H7 (cell line): Measurements from ENCODE around the gene GCKR. TPM values are rescaled to one million over a fixed set of nuclear protein-coding genes. Genes with fewer than 3 reads are reported as not detected.

Experiments used
- DNase-seq: peaks from one replicate; pipeline ENCODE4 v3.0.0; 2012
- H3K27me3 ChIP-seq: 2 replicates; pipeline ENCODE4 v1.6.0; 2011; ENCODE audit warnings: mild to moderate bottlenecking, low read length; ENCODE audit not compliant: control insufficient read depth, insufficient read depth
- H3K36me3 ChIP-seq: replicated peaks from 2 replicates; pipeline ENCODE4 v1.5.1; 2011; ENCODE audit warnings: low read length; ENCODE audit not compliant: control insufficient read depth, insufficient read depth
- H3K4me3 ChIP-seq: 2 replicates; pipeline ENCODE4 v1.5.1; 2011; ENCODE audit warnings: low read depth, mild to moderate bottlenecking, control low read depth, low read length, moderate library complexity; ENCODE audit not compliant: insufficient read depth
- total RNA-seq: library from RNA; depleted of rRNA; stranded (reverse); fragments of >200 nt; shearing (Covaris generic); gene quantifications from 2 replicates; pipeline ENCODE4 v1.2.3, GENCODE V29; 2014

GCKR gene
- total RNA-seq, 1 experiment from 2014 or later: not detected

DNA sequence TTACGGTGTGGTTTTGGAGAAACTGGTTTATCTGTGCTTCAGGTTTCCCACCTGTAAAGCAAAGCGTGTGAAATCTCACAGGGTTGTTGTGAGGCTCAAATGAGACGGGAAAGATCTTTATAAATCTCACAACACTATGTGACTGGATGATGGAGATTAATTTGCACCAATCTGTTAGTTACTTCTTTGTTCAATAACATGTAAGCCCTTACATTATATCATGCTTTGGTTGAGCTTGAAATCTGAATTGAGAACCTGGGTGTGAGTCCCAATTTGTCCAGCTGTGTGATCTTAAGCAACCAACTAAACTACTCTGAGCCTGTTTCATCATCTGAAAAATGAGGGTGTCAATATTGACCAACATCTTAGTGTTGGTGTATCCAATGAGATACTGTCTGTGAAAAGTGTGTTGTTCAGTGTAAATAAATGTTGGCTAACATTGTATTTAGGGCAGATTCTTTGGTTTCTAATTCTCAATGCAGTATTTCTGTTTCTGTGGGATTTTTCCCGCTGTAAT is 741 bp upstream of the GCKR start:
- peaks cover 44% of the 10 kb centered on the region for H3K27me3 ChIP-seq
- no peaks in the 10 kb centered on the region for H3K36me3 ChIP-seq

DNA sequence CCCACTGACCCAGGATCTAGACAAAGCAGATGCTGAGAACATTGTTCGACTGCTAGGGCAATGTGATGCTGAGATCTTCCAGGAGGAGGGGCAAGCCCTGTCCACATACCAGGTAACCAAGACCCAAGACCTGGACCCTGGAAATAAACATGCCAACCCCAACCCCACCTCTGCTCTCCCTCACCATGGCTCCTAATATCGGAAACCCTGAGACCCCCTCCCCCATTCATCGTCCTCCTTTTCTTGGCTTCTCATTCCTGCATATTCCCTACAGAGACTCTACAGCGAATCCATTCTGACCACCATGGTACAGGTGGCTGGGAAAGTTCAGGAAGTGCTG is 619 bp downstream of the GCKR start:
- Histone ChIP-seq H3K4me3 (no peak overlapping the region), H3K27me3 (peaks cover 42% of the 10 kb centered on the region), H3K36me3 (no peaks in the 10 kb centered on the region)
- DNase-seq: no peak

More for the DNA sequence above, 741 bp upstream of the GCKR start:
- H3K4me3 ChIP-seq: no peak overlapping the region
- no peak for DNase-seq

DNA sequence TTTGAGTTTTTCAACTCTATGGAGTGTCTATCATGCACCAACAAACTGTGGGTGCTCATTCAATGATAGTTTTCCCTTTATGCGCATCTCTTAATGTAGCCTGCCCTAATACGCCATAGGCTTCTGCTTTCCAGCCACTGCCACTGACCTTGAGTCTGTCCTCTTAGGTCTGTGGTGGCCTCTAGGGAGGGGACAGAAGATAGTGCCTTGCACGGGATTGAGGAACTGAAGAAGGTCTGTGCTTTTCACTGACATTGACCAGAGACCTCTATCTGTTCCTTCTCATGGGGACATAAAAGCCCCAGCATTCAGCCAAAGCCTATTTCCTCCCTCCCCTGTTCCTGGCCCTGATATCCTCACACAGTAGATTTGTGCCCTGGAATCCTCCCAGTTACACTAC is 2.3 kb downstream of the GCKR start:
- H3K27me3 ChIP-seq: peaks cover 32% of the 10 kb centered on the region
- no peak overlapping the region for H3K4me3 ChIP-seq
- DNase-seq: no peak
- H3K36me3 ChIP-seq: no peaks in the 10 kb centered on the region

DNA sequence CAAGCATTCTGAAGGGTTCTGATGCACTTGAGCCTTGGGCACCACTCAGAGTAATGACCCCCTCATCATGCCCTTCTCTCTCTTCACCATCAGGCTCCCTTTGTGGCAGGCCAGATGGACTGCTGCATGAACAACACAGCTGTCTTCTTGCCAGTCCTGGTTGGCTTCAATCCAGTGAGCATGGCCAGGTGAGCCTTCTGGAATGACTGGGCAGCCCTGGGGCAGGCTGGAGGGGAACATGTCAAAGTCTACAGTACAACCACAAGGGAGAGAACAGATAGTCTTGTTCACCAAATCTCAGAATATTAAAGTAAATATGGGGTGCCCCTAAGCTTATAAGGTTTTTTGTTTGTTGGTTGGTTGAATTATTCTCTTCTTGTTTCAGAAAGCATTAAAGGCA is 4.4 kb downstream of the GCKR start:
- DNase-seq: no peak
- no peaks in the 10 kb centered on the region for H3K36me3 ChIP-seq
- no peak overlapping the region for H3K4me3 ChIP-seq
- peaks cover 13% of the 10 kb centered on the region for H3K27me3 ChIP-seq

DNA sequence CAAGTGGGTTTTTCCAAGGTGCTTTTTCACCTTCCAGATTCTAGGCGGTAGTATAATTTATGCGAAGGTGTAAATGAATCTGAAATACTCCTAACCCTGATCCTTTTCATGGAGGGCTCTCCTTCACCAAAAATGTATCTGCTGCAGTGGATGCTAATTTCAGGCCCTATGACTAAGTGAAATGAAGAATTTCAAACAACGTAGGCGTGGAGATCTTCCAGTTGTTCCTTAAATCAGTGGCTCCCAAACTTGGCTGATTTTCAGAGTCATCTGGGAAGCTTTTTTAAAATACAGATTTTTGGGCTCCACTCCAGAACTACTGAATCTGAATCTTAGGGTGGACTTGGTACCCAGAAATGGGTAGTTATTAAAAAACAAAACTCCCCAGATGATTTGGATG is 5.5 kb downstream of the GCKR start:
- Histone ChIP-seq H3K27me3 (peaks cover 2% of the 10 kb centered on the region; the same call in 1 of the 2 replicates), H3K36me3 (no peaks in the 10 kb centered on the region), H3K4me3 (no peak overlapping the region)
- DNase-seq: no peak

DNA sequence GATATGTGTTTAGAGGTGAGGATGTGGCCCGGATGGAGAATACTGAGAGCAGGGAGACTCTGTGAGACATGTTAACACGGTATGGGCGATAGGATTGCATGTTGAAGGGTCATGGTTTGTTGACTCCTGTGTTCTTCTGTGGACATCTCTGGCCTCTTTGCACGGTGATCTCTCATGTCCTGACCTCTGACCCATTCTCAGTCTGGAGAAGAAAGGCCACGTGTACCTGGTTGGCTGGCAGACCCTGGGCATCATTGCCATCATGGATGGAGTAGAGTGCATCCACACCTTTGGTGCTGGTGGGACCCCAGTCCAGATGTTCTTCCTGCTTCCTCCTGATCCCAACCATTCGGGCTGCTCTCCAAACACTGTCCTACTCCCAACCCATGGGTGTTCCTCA is 9.9 kb downstream of the GCKR start:
- no peak for DNase-seq
- Histone ChIP-seq H3K36me3 (no peaks in the 10 kb centered on the region), H3K27me3 (peaks cover 3% of the 10 kb centered on the region; the same call in 1 of the 2 replicates), H3K4me3 (no peak overlapping the region)

DNA sequence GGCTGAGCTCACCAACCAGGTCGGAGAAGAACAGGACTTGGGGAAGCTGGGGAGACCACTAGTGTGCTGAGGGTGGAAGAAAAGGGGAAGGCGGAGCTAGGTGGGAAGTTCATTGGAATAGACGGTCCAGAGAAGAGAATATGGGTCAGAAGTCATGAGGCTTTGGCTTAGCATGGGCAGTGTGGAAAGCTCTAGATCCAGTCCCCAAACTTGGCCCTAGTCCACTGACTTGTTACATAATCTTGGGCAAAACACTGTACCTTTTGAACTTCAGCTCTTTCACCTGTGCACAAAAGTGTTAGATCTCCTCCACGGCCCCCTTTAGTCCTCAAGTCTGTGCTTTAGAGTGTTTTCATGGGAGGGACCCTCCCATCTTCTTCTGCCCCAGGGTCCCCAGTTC is 10.7 kb downstream of the GCKR start:
- Histone ChIP-seq H3K36me3 (no peaks in the 10 kb centered on the region), H3K27me3 (peaks cover 3% of the 10 kb centered on the region; the same call in 1 of the 2 replicates), H3K4me3 (no peak overlapping the region)
- no peak for DNase-seq

DNA sequence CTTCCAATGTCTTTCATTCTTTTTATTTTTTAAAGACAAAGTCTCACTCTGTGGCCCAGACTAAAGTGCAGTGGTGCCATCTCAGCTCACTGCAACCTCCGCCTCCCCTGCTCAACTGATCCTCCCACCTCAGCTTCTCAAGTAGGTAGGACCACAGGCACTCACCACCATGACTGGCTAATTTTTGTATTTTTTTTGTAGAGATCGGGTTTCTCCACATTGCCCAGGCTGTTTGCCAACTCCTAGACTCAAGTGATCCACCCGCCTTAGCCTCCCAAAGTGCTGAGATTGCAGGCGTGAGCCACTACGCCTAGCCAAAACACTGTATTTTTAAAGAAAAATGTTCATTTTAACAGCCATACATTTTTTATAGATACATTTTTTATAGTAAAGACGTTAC is 12.7 kb downstream of the GCKR start:
- no peak overlapping the region for H3K4me3 ChIP-seq
- peaks cover 3% of the 10 kb centered on the region; the same call in 1 of the 2 replicates for H3K27me3 ChIP-seq
- no peaks in the 10 kb centered on the region for H3K36me3 ChIP-seq

DNA sequence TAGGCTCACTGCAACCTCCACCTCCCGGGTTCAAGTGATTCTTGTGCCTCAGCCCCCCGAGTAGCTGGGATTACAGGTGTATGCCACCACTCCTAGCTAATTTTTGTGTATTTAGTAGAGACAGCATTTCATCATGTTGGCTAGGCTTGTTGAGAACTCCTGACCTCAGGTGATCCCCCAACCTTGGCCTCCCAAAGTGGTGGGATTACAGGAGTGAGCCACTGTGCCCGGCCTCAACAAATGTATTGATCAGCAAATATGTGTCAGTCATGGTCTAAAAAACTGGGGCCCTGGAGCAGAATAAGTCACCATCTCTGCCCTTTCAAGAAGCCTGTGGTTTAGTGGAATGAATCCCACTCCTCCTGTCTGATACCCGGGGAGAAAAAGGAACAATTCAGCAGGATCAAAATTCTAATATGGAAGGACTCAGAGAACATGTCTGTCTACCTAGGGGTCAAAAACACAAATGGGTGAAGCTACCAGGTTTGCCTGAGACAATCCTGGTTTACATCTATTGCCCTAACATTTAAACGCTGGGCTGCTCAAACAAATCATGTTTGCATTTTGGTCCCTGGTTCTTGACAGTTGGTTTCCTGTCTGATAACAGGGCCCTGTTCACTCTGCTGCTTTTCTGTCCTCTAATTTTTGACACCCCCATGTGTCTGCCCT is 21.6 kb downstream of the GCKR start:
- Histone ChIP-seq H3K27me3 (no peaks in the 10 kb centered on the region), H3K36me3 (no peaks in the 10 kb centered on the region), H3K4me3 (no peak overlapping the region)
- no peak for DNase-seq

More for the DNA sequence above, 12.7 kb downstream of the GCKR start:
- DNase-seq: no peak

DNA sequence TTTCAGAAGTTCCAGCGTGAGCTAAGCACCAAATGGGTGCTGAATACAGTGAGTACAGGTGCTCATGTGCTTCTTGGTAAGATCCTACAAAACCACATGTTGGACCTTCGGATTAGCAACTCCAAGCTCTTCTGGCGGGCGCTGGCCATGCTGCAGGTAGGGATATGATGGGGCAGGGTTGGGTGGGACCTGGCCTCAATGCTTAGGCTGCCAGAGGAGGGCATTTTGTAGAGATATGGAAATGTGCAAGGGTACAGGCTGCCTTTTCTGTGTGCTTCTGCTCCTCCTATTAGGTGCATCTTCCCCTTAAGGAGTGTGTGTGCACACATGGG is 22.1 kb downstream of the GCKR start:
- no peaks in the 10 kb centered on the region for H3K27me3 ChIP-seq
- no peak overlapping the region for H3K4me3 ChIP-seq
- no peak for DNase-seq
- H3K36me3 ChIP-seq: no peaks in the 10 kb centered on the region

DNA sequence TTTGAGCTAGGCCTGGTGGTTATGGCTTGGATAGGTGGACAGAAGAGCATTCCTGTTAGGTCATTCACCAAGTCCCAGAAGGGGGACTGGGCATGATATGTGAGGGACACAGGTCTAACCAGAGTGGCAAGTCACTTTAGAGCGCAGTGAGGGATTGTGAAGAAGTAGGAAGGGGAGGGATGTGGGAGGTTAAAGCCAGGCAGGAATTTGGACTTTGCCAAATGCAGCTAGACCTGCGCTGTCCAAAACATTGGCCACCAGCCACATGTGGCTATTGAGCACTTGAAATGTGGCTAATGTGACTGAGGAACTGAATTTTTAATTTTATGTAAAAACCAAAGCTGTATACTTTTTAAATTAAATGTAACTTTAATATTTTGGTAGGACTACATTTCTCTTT is 23.7 kb downstream of the GCKR start:
- DNase-seq: no peak
- Histone ChIP-seq H3K36me3 (no peaks in the 10 kb centered on the region), H3K4me3 (no peak overlapping the region), H3K27me3 (no peaks in the 10 kb centered on the region)

DNA sequence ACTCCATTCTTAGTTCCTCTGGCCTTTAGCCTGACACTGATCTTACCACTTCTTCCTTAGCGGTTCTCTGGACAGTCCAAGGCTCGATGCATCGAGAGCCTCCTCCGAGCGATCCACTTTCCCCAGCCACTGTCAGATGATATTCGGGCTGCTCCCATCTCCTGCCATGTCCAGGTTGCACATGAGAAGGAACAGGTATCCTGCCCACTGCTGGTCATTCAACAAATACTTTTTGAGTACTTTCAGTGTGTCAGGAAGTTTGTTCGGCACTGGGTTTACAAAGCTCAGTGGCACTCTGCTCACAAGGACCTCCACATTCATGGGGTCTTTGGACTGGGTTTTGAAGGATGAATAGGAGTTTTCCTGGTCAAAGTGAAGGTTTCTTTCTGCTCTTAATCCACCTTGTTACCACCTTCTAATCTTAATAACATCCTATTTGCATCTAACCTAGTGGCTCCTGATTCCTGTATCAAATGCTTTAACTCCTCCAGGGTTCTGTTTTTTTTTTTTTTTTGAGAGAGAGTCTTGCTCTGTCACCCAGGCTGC is 25.8 kb downstream of the GCKR start:
- Histone ChIP-seq H3K27me3 (no peaks in the 10 kb centered on the region), H3K4me3 (no peak overlapping the region), H3K36me3 (no peaks in the 10 kb centered on the region)
- DNase-seq: no peak

DNA sequence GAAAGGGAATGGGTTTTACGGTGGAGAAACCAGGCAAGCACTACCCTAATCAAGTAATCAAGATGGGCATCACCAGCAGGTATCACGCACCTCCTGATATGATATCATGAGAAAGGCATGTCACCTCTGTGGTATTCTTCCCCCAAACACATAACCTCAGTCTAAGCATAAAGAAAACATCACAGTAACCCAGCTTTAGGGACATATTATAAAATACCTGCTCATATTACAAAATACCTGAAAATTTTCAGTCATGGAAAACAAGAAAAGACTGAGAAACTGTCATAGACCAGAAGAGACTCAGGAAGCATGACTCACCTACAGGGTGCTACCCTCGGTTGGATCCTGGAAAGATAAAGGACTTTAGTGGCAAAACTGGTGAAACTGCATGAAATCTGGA is 30.5 kb downstream of the GCKR start:
- DNase-seq: no peak
- Histone ChIP-seq H3K27me3 (no peaks in the 10 kb centered on the region), H3K36me3 (no peaks in the 10 kb centered on the region), H3K4me3 (no peak overlapping the region)

DNA sequence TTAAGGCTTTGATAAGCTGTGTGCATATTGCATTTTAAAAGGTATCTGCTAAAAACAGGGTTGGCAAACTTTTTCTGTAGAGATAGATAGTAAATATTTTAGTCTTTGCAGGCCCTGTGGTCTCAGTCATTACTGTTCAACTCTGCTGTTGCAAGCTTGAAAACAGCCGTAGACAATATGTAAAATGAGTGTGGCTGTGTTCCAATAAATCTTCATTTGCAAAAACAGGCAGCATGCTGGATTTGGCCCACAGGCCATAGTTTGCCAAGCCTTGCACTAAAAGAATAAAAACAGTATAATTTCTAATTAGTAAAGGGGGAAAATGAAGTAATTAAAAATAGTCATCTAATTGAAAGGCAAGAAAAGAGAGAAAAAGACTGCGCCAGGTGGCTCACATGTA is 35.3 kb downstream of the GCKR start:
- no peaks in the 10 kb centered on the region for H3K27me3 ChIP-seq
- no peak for DNase-seq
- H3K4me3 ChIP-seq: no peak overlapping the region
- no peaks in the 10 kb centered on the region for H3K36me3 ChIP-seq

DNA sequence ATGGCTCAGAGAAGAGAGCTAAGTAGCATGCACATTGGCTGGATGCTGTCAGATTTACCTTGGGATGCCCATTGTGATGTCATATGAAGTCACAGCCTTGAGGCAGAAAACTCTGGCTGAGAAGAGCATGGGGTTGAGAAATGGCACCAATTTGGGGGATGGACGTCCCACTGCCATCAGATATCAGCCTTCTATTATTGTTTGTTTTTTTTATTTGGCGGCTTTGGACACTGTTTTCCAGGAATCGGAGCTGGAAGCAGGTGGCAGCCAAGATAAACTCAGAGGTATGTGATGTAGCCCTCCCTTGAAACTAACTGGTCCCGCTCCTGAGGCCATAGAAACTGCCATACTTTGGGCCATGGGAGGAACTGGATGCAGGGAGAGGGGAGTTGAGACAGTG is 40.6 kb downstream of the GCKR start:
- Histone ChIP-seq H3K4me3 (no peak overlapping the region), H3K27me3 (no peaks in the 10 kb centered on the region), H3K36me3 (no peaks in the 10 kb centered on the region)
- DNase-seq: no peak
